Astrocyte of the spinal cord (primary cell): ENCODE data around the gene ECHDC3.

Source experiments
- DNase-seq: peaks from one replicate; pipeline ENCODE4 v3.0.0; 2011; ENCODE audit warnings: low read depth, low spot score
- H3K4me3 ChIP-seq: 2 replicates; pipeline ENCODE4 v1.5.1; 2011; ENCODE audit warnings: low read depth, mild to moderate bottlenecking, low read length, moderate library complexity
- in situ Hi-C: cut with HindIII; loops from 2 replicates; pipeline ENCODE4 v1.10.0; 2017; ENCODE audit warnings: low sequenced_read_pairs
- TF ChIP-seq, protein P1 (sequence below): IDR thresholded peaks from 2 replicates; pipeline ENCODE4 v1.5.1; 2012; ENCODE audit warnings: low read depth, mild to moderate bottlenecking, low read length, inconsistent platforms

Gene ECHDC3

GRCh38 chr10:11761431-11761830, 19.2 kb downstream of the ECHDC3 start:
- in situ Hi-C loops = no loop called here
- H3K4me3 ChIP-seq = no peak overlapping the region
- TF ChIP-seq, protein P1, sequence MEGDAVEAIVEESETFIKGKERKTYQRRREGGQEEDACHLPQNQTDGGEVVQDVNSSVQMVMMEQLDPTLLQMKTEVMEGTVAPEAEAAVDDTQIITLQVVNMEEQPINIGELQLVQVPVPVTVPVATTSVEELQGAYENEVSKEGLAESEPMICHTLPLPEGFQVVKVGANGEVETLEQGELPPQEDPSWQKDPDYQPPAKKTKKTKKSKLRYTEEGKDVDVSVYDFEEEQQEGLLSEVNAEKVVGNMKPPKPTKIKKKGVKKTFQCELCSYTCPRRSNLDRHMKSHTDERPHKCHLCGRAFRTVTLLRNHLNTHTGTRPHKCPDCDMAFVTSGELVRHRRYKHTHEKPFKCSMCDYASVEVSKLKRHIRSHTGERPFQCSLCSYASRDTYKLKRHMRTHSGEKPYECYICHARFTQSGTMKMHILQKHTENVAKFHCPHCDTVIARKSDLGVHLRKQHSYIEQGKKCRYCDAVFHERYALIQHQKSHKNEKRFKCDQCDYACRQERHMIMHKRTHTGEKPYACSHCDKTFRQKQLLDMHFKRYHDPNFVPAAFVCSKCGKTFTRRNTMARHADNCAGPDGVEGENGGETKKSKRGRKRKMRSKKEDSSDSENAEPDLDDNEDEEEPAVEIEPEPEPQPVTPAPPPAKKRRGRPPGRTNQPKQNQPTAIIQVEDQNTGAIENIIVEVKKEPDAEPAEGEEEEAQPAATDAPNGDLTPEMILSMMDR = no peak
- DNase-seq = no peak

GRCh38 chr10:11762706-11763500, 20.7 kb downstream of the ECHDC3 start:
- in situ Hi-C loops = no loop called here
- TF ChIP-seq, protein P1 = no peak
- H3K4me3 ChIP-seq = no peak overlapping the region
- DNase-seq = no peak

GRCh38 chr10:11763501-11763861, 21.3 kb downstream of the ECHDC3 start:
- TF ChIP-seq, protein P1 = no peak
- H3K4me3 ChIP-seq = no peak overlapping the region
- in situ Hi-C loops = no loop called here
- no peak for DNase-seq

- no peak for DNase-seq
- H3K4me3 ChIP-seq = no peak overlapping the region
- in situ Hi-C loops = no loop called here
- TF ChIP-seq, protein P1 = no peak
These were observed 23.0 kb downstream of the ECHDC3 start for GRCh38 chr10:11765141-11765540.

DNA sequence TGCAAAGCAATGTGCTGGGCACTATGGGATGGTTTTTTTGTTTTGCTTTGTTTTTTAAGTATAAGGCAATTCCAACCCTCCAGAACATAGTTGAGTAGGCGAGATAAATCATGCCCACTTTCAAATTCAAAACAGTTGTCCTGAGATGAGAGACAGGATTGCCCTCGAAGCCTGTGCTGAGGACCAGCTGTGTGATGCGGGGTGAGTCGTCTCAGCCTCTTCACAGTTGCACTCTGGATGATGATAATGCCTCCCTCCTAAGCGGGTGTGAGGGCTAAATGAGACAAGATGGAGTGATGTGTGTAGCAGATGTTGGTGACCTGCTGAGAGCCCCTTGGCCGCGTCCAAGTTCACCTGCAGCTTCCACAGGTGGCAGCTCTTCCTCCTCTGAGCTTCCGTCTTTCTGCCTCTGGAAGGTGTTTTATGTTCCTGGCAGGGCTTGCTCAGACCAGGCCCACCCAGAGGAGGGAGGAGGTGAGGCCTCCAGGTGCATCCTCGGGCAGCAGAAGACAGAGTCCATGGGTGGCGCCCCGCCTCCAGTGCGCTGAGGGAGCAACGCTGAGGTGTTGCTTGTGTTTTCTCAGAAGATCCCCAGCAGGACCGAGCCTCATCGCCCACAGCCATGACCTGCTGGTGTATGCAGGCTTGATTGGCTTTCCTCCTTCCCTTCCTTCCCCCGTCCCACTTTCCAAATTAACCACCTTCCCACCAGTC, 30.6 kb downstream of the ECHDC3 start:
- H3K4me3 ChIP-seq = no peak overlapping the region
- TF ChIP-seq, protein P1 = no peak
- in situ Hi-C loops = no loop called here
- no peak for DNase-seq

GRCh38 chr10:11773761-11774441, 31.7 kb downstream of the ECHDC3 start:
- H3K4me3 ChIP-seq = no peak overlapping the region
- no peak for DNase-seq
- TF ChIP-seq, protein P1 = no peak
- in situ Hi-C loops = no loop called here
